MM.1S (cell line): ENCODE results near the gene ADAMTS6.

Source experiments
- EZH2 ChIP-seq: fragments of 300-600 bp; sonication (generic); optimal IDR thresholded peaks from 2 replicates; pipeline ENCODE3; 2017; ENCODE audit warnings: low read depth, mild to moderate bottlenecking, antibody characterized with exemption, low read length, mixed read lengths
- TF ChIP-seq, protein P1 (sequence below): fragments of 300-600 bp; sonication (generic); IDR thresholded peaks from 2 replicates; pipeline ENCODE4 v1.5.1; 2016; ENCODE audit warnings: antibody characterized with exemption, low read length, mixed read lengths

- TF ChIP-seq, protein P1, sequence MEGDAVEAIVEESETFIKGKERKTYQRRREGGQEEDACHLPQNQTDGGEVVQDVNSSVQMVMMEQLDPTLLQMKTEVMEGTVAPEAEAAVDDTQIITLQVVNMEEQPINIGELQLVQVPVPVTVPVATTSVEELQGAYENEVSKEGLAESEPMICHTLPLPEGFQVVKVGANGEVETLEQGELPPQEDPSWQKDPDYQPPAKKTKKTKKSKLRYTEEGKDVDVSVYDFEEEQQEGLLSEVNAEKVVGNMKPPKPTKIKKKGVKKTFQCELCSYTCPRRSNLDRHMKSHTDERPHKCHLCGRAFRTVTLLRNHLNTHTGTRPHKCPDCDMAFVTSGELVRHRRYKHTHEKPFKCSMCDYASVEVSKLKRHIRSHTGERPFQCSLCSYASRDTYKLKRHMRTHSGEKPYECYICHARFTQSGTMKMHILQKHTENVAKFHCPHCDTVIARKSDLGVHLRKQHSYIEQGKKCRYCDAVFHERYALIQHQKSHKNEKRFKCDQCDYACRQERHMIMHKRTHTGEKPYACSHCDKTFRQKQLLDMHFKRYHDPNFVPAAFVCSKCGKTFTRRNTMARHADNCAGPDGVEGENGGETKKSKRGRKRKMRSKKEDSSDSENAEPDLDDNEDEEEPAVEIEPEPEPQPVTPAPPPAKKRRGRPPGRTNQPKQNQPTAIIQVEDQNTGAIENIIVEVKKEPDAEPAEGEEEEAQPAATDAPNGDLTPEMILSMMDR = no peak
- TF ChIP-seq EZH2 = no peak
Measured at GRCh38 chr5:65149827-65150226, 331.9 kb downstream of the ADAMTS6 start.
